ENCODE data around the gene RNF208. TPM values are rescaled to one million over a fixed set of nuclear protein-coding genes. Genes with fewer than 3 reads are reported as not detected.

RNF208 gene
- total and polyA plus RNA-seq, 10 of the 15 experiments (the other 5 are each of a cell fraction or from before 2014, with no cell fraction given) = 0.06 to 10.7 (median 0.77) TPM

DNA sequence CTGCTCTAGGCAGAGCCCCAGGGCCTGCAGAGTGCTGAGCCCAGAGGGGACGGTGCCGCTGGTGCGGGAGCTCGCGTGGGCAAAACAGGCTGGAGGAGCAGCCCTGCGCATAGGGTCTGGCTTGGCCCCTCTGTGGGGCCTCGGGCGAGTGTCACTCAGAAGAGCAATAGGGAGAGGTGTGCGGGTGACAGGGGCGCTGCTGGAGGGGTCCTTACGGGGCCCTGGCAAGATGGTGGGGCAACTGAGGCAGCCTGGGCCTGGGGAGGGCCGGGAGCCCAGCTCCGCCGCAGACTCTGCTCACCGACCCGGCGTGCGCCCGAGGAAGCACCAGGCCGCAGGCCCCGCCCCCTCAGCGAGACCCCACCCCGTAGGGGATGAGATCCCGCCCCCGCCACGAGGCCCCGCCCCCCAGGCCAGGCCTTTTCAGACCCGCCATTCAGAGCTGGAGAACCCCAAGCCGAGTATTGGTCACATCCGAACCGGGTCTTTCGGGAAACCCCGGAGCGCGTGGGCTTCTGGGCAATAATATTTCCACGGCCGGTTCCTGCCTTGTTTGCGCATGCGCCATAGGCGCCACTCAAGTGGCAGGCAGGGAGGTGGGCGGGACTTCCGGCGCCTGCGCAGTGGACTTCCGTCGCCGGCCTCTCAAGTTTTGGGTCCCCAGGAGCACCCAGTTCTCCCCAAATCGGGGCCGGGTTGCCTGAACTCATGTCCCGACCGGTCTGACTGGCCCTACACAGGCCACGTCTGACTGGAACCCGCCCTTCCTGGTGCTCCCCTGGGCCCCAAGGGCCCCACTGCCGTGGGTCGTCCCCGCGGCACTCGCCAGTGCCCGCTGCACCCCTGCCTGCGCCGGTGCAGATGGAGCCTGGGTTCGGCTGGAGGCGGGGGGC is 1.3 kb upstream of the RNF208 start (continued):
- TF ChIP-seq YY1 (IDR thresholded peaks at IDR 0.05; ENCODE audit: low read depth, low read length) (peak; percentile 91), STAT1 (conservative IDR thresholded peaks at IDR 0.05) (peak; percentile 74; the same call in 1 of the 2 replicates), FOXM1 (IDR thresholded peaks at IDR 0.05; ENCODE audit: low read depth, low read length) (no peak), TAF1 (IDR thresholded peaks at IDR 0.05; ENCODE audit: borderline replicate concordance, low read depth, low read length) (peak; percentile 71; the same call in 1 of the 2 replicates), MEF2B (IDR thresholded peaks at IDR 0.05; ENCODE audit: partially characterized antibody, poor library complexity, severe bottlenecking) (peak; percentile 16), ATF7 (IDR thresholded peaks at IDR 0.05; ENCODE audit: low read depth) (no peak), ZBTB11 (CRISPR knock-in tag; IDR thresholded peaks at IDR 0.05) (peak; percentile 78), ESRRA (IDR thresholded peaks at IDR 0.05; ENCODE audit: low read length) (0 out of 2 replicates have a peak, but pooled peaks have one; percentile 62), RB1 (IDR thresholded peaks at IDR 0.05; ENCODE audit: borderline replicate concordance) (peak; percentile 59), SIN3A (IDR thresholded peaks at IDR 0.05; ENCODE audit: low read depth, low read length) (peak; percentile 47), IKZF2 (IDR thresholded peaks at IDR 0.05) (no peak), PML (IDR thresholded peaks at IDR 0.05; ENCODE audit: low read length) (no peak; the same call in 1 of the 2 replicates), NR2F1 (conservative IDR thresholded peaks at IDR 0.05) (0 out of 2 replicates have a peak, but pooled peaks have one; percentile 20), CREB1 (IDR thresholded peaks at IDR 0.05; ENCODE audit: low read depth) (peak; percentile 65), TCF7 (IDR thresholded peaks at IDR 0.05; ENCODE audit: borderline replicate concordance) (no peak), ZNF274 (IDR thresholded peaks at IDR 0.05; ENCODE audit: insufficient read depth, insufficient read length) (no peak), CBFB (IDR thresholded peaks at IDR 0.05; ENCODE audit: low read depth) (peak; percentile 50; the same call in 1 of the 2 replicates), CREM (IDR thresholded peaks at IDR 0.05; ENCODE audit: low read depth) (no peak)
- TF ChIP-seq, protein P1, sequence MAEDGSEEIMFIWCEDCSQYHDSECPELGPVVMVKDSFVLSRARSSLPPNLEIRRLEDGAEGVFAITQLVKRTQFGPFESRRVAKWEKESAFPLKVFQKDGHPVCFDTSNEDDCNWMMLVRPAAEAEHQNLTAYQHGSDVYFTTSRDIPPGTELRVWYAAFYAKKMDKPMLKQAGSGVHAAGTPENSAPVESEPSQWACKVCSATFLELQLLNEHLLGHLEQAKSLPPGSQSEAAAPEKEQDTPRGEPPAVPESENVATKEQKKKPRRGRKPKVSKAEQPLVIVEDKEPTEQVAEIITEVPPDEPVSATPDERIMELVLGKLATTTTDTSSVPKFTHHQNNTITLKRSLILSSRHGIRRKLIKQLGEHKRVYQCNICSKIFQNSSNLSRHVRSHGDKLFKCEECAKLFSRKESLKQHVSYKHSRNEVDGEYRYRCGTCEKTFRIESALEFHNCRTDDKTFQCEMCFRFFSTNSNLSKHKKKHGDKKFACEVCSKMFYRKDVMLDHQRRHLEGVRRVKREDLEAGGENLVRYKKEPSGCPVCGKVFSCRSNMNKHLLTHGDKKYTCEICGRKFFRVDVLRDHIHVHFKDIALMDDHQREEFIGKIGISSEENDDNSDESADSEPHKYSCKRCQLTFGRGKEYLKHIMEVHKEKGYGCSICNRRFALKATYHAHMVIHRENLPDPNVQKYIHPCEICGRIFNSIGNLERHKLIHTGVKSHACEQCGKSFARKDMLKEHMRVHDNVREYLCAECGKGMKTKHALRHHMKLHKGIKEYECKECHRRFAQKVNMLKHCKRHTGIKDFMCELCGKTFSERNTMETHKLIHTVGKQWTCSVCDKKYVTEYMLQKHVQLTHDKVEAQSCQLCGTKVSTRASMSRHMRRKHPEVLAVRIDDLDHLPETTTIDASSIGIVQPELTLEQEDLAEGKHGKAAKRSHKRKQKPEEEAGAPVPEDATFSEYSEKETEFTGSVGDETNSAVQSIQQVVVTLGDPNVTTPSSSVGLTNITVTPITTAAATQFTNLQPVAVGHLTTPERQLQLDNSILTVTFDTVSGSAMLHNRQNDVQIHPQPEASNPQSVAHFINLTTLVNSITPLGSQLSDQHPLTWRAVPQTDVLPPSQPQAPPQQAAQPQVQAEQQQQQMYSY (CRISPR knock-in tag; IDR thresholded peaks at IDR 0.05) = no peak
- TF ChIP-seq, protein P2, sequence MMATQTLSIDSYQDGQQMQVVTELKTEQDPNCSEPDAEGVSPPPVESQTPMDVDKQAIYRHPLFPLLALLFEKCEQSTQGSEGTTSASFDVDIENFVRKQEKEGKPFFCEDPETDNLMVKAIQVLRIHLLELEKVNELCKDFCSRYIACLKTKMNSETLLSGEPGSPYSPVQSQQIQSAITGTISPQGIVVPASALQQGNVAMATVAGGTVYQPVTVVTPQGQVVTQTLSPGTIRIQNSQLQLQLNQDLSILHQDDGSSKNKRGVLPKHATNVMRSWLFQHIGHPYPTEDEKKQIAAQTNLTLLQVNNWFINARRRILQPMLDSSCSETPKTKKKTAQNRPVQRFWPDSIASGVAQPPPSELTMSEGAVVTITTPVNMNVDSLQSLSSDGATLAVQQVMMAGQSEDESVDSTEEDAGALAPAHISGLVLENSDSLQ (IDR thresholded peaks at IDR 0.05) = peak; percentile 94
